22Rv1 (cell line): Measurements from ENCODE around the gene PFKFB2.

Experiments used
- ZFX ChIP-seq: fragments of 450-650 bp; IDR thresholded peaks from 2 replicates; pipeline ENCODE4 v1.6.1; 2017; ENCODE audit warnings: antibody characterized with exemption, borderline replicate concordance
- TF ChIP-seq, protein P1 (sequence below): fragments of 450-650 bp; IDR thresholded peaks from 2 replicates; pipeline ENCODE4 v1.5.1; 2017; ENCODE audit warnings: mild to moderate bottlenecking

DNA sequence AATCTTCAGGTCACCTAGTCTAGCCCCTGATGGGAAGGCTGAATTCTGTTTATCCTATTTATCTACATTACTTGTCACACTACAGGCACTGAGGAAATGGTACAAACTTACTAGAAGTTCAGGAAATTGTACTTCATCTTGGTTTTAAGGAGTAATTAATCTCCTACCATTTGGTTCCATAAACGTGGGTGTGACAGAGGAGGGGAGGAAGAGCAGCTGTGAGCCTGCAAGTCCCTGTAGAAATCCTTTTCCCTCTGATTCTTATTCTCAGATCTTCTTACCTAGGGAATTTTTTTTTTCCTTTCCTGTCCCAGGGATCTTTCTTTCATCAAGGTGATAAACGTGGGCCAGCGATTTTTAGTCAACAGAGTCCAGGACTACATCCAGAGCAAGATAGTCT, 14.1 kb downstream of the PFKFB2 start:
- TF ChIP-seq, protein P1, sequence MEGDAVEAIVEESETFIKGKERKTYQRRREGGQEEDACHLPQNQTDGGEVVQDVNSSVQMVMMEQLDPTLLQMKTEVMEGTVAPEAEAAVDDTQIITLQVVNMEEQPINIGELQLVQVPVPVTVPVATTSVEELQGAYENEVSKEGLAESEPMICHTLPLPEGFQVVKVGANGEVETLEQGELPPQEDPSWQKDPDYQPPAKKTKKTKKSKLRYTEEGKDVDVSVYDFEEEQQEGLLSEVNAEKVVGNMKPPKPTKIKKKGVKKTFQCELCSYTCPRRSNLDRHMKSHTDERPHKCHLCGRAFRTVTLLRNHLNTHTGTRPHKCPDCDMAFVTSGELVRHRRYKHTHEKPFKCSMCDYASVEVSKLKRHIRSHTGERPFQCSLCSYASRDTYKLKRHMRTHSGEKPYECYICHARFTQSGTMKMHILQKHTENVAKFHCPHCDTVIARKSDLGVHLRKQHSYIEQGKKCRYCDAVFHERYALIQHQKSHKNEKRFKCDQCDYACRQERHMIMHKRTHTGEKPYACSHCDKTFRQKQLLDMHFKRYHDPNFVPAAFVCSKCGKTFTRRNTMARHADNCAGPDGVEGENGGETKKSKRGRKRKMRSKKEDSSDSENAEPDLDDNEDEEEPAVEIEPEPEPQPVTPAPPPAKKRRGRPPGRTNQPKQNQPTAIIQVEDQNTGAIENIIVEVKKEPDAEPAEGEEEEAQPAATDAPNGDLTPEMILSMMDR, result no peak
- no peak for TF ChIP-seq ZFX
